ENCODE data around the gene OTUD5. TPM values are rescaled to one million over a fixed set of nuclear protein-coding genes. Genes with fewer than 3 reads are reported as not detected.

The OTUD5 gene
- polyA plus RNA-seq, 3 donors, result 8.4 to 75.0 (median 12.4) TPM

DNA sequence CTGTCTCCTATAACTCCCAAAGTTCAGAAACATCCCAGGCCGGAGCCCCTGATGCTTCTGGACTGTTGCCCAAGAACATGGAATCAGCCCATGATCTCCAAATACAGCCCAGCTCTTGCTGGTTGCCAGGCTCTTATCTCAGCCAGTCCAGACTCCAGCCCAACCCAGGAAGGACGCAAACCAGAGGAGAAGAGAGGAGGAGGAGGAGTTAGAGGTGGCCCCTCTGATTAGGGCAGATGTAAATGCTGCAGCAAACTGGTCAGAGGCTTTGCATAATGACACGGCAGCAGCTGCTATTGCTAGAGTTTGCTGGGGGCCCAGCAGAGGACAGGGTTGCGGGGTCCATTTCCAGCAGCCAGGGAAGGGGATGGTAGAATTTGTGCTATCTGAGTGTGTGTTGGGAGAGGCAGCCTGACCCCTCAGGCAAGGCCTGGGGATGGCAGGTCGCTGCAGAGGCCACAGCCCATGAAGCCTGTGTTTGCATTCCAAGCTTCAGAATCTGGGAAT, 4.2 kb upstream of the OTUD5 start:
- Mint-ChIP-seq H3K9me3 (peaks cover 0 to 14% (median 0%) of the 10 kb centered on the region in 7 donors), H3K36me3 (peaks cover 0 to 8% of the 10 kb centered on the region in 2 donors), H3K4me1 (peaks cover 21% of the 10 kb centered on the region), H3K27ac (peak overlapping the region in 1 of 7 donors; percentile 70), H3K4me3 (no peak overlapping the region), H3K27me3 (ENCODE audit: low read depth in 3 of 3) (peaks cover 0 to 12% (median 0%) of the 10 kb centered on the region in 3 donors)
- Histone ChIP-seq H3K27me3 (ENCODE audit: control insufficient read depth in 2 of 2, insufficient read depth in 2 of 2, low read length in 2 of 2) (no peaks in the 10 kb centered on the region), H3K36me3 (replicated peaks in 1 of 2; ENCODE audit: control insufficient read depth in 1 of 2, insufficient read depth in 2 of 2, low read length in 2 of 2) (no peaks in the 10 kb centered on the region), H3K4me1 (ENCODE audit: control insufficient read depth in 1 of 2, insufficient read depth in 2 of 2, low read length in 2 of 2) (peaks cover 25% of the 10 kb centered on the region in 2 donors), H3K79me2 (ENCODE audit: insufficient read depth, low read length) (peaks cover 6% of the 10 kb centered on the region), H3K4me2 (replicated peaks; ENCODE audit: extremely low read depth, low read length, poor library complexity, severe bottlenecking) (no peak overlapping the region), H3K9me3 (replicated peaks in 1 of 2; ENCODE audit: control insufficient read depth in 1 of 2, insufficient read depth in 1 of 2, low read length in 2 of 2) (no peaks in the 10 kb centered on the region), H3K9ac (ENCODE audit: insufficient read depth, low read length, poor library complexity, severe bottlenecking) (no peak overlapping the region), H2AFZ (ENCODE audit: insufficient read depth, low read depth, low read length, poor library complexity, severe bottlenecking) (no peak overlapping the region), H3K4me3 (replicated peaks in 1 of 3; ENCODE audit: low read depth in 2 of 3, low read length in 3 of 3) (no peak overlapping the region), H4K20me1 (ENCODE audit: insufficient read depth, low read length) (no peaks in the 10 kb centered on the region), H3K27ac (ENCODE audit: low read depth in 1 of 2, low read length in 2 of 2) (no peak overlapping the region)
- intact Hi-C loops (cut with micrococcal nuclease), result loop anchor here in 1 of 2 donors (10.0 kb wide), 1 partner anchor 73 kb away; no protein-coding TSS in a partner anchor
- WGBS (ENCODE audit: insufficient coverage), result 60% methylated on average over 3 of the region's 5 CpGs
- no peak for TF ChIP-seq CTCF (IDR thresholded peaks at IDR 0.05)
- no peak for DNase-seq

DNA sequence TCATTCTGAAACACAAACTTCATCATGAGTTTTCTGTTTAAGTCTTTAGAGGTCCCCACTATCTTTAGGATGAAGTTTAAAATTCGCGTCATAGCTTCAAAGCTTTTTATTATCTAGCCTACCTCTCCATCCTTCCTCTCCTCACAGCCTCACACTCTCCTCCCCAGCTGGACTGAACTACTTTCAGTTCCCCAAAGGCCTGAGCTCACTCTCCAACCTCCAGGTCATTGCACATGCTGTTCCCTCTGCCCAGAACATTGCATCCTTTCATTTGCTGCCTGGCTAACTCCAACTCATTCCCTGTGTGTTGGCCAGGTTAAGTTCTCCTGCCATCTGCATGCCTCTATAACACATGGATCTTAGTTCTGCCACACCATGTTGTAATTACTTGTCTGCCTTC, 2.9 kb upstream of the OTUD5 start:
- peaks cover 13% of the 10 kb centered on the region for H4K20me1 ChIP-seq (ENCODE audit: insufficient read depth, low read length)
- H3K27ac ChIP-seq (ENCODE audit: low read depth in 1 of 2, low read length in 2 of 2), result no peak overlapping the region
- Mint-ChIP-seq H3K4me3 (peak overlapping the region in 1 of 2 donors; percentile 32), H3K9me3 (peaks cover 0 to 17% (median 0%) of the 10 kb centered on the region in 7 donors), H3K4me1 (peaks cover 34% of the 10 kb centered on the region), H3K27me3 (ENCODE audit: low read depth in 3 of 3) (peaks cover 0 to 14% (median 0%) of the 10 kb centered on the region in 3 donors), H3K36me3 (peaks cover 1 to 8% of the 10 kb centered on the region in 2 donors), H3K27ac (peak overlapping the region; percentile 64 to 85 (median 76))
- H3K4me3 ChIP-seq (replicated peaks in 1 of 3; ENCODE audit: low read depth in 2 of 3, low read length in 3 of 3), result no peak overlapping the region
- H3K4me2 ChIP-seq (replicated peaks; ENCODE audit: extremely low read depth, low read length, poor library complexity, severe bottlenecking), result peak overlapping the region; percentile 15
- no peak overlapping the region for H2AFZ ChIP-seq (ENCODE audit: insufficient read depth, low read depth, low read length, poor library complexity, severe bottlenecking)
- peak; percentile 23 to 53 (median 35) for DNase-seq
- H3K9me3 ChIP-seq (replicated peaks in 1 of 2; ENCODE audit: control insufficient read depth in 1 of 2, insufficient read depth in 1 of 2, low read length in 2 of 2), result no peaks in the 10 kb centered on the region
- no peak for TF ChIP-seq CTCF (IDR thresholded peaks at IDR 0.05)
- no peaks in the 10 kb centered on the region for H3K27me3 ChIP-seq (ENCODE audit: control insufficient read depth in 2 of 2, insufficient read depth in 2 of 2, low read length in 2 of 2)
- no peak overlapping the region for H3K9ac ChIP-seq (ENCODE audit: insufficient read depth, low read length, poor library complexity, severe bottlenecking)
- H3K36me3 ChIP-seq (replicated peaks in 1 of 2; ENCODE audit: control insufficient read depth in 1 of 2, insufficient read depth in 2 of 2, low read length in 2 of 2), result peaks cover 6 to 10% of the 10 kb centered on the region in 2 donors
- peaks cover 19% of the 10 kb centered on the region for H3K79me2 ChIP-seq (ENCODE audit: insufficient read depth, low read length)
- intact Hi-C loops (cut with micrococcal nuclease), result loop anchor here in 1 of 2 donors (10.0 kb wide), 1 partner anchor 75 kb away; no protein-coding TSS in a partner anchor
- WGBS (ENCODE audit: insufficient coverage), result no CpG with 5 or more reads among the region's 2 CpGs
- H3K4me1 ChIP-seq (ENCODE audit: control insufficient read depth in 1 of 2, insufficient read depth in 2 of 2, low read length in 2 of 2), result peaks cover 36 to 37% of the 10 kb centered on the region in 2 donors

Measured in CD14-positive monocyte (primary cell).